Measurements from ENCODE around the gene FRK. TPM values are rescaled to one million over a fixed set of nuclear protein-coding genes. Genes with fewer than 3 reads are reported as not detected.
"Not testable (repeated sequence)": the region's sequence is repeated elsewhere in the genome, so short reads cannot be mapped to it uniquely, and the experiment has no call there.

Gene FRK
- total RNA-seq, 2 donors from 2014 or later, result 16.0 to 20.0 TPM

- Histone ChIP-seq H3K27me3 (replicated peaks; ENCODE audit: insufficient read depth) (no peaks in the 10 kb centered on the region), H3K36me3 (peaks cover 5% of the 10 kb centered on the region), H3K4me1 (ENCODE audit: control insufficient read depth in 1 of 2, low read depth in 2 of 2) (no peaks in the 10 kb centered on the region), H3K4me3 (no peak overlapping the region), H3K9me3 (no peaks in the 10 kb centered on the region), H3K27ac (no peak overlapping the region)
- DNase-seq (ENCODE audit: low spot score) (no peak), ATAC-seq (ENCODE audit: insufficient number of reproducible peaks, low FRiP score, low read depth) (no peak)
- TF ChIP-seq, protein P1, sequence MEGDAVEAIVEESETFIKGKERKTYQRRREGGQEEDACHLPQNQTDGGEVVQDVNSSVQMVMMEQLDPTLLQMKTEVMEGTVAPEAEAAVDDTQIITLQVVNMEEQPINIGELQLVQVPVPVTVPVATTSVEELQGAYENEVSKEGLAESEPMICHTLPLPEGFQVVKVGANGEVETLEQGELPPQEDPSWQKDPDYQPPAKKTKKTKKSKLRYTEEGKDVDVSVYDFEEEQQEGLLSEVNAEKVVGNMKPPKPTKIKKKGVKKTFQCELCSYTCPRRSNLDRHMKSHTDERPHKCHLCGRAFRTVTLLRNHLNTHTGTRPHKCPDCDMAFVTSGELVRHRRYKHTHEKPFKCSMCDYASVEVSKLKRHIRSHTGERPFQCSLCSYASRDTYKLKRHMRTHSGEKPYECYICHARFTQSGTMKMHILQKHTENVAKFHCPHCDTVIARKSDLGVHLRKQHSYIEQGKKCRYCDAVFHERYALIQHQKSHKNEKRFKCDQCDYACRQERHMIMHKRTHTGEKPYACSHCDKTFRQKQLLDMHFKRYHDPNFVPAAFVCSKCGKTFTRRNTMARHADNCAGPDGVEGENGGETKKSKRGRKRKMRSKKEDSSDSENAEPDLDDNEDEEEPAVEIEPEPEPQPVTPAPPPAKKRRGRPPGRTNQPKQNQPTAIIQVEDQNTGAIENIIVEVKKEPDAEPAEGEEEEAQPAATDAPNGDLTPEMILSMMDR (IDR thresholded peaks at IDR 0.05), result no peak
These were observed 112.6 kb downstream of the FRK start for GRCh38 chr6:115947966-115948541.

DNA sequence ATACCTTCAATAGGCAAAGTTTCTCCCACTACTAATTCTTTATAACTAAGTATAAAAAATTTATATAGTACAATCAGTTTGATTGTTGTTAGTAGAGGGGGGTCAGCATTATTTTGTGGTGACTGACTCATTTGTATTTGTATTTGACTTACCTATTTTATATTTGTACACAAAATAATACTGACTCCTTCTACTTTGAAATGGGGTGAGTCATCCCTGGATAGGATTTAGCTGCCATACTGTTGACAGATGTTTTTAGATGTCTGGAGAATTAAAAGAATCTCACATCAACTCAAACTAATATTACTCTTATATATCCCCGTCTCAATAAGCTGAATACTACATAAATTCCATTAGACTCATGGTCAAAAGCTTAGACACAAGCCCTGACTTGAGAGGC is 114.9 kb downstream of the FRK start:
- H3K27ac ChIP-seq, result no peak overlapping the region
- H3K9me3 ChIP-seq, result no peaks in the 10 kb centered on the region
- peaks cover 11% of the 10 kb centered on the region for H3K36me3 ChIP-seq
- H3K4me3 ChIP-seq, result no peak overlapping the region
- DNase-seq (ENCODE audit: low spot score), result no peak
- no peaks in the 10 kb centered on the region for H3K4me1 ChIP-seq (ENCODE audit: control insufficient read depth in 1 of 2, low read depth in 2 of 2)
- TF ChIP-seq, protein P1 (IDR thresholded peaks at IDR 0.05), result no peak
- no peak for ATAC-seq (ENCODE audit: insufficient number of reproducible peaks, low FRiP score, low read depth)
- H3K27me3 ChIP-seq (replicated peaks; ENCODE audit: insufficient read depth), result no peaks in the 10 kb centered on the region

GRCh38 chr6:115945306-115945705 is 115.4 kb downstream of the FRK start:
- Histone ChIP-seq H3K36me3 (peaks cover 11% of the 10 kb centered on the region), H3K4me3 (no peak overlapping the region), H3K4me1 (ENCODE audit: control insufficient read depth in 1 of 2, low read depth in 2 of 2) (no peaks in the 10 kb centered on the region), H3K9me3 (no peaks in the 10 kb centered on the region), H3K27me3 (replicated peaks; ENCODE audit: insufficient read depth) (no peaks in the 10 kb centered on the region), H3K27ac (no peak overlapping the region)
- ATAC-seq (ENCODE audit: insufficient number of reproducible peaks, low FRiP score, low read depth) (no peak), DNase-seq (ENCODE audit: low spot score) (no peak)
- TF ChIP-seq, protein P1 (IDR thresholded peaks at IDR 0.05), result no peak

DNA sequence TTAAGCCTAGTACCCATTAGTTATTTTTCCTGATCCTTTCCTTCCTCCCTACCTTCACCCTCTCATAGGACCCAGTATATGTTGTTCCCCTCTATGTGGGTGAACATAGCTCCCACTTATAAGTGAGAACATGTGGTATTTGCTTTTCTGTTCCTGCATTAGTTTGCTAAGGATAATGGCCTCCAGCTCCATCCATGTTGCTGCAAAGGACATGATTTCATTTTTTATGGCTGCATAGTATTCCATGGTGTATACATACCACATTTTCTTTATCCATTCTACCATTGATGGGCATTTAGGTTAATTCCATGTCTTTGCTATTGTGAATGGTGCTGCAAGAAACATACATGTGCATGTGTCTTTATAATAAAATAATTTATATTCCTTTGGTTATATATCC is 115.9 kb downstream of the FRK start:
- not testable (repeated sequence) for H3K4me3 ChIP-seq; H3K27ac ChIP-seq; ATAC-seq (ENCODE audit: insufficient number of reproducible peaks, low FRiP score, low read depth); H3K4me1 ChIP-seq (ENCODE audit: control insufficient read depth in 1 of 2, low read depth in 2 of 2); H3K27me3 ChIP-seq (replicated peaks; ENCODE audit: insufficient read depth); H3K9me3 ChIP-seq; DNase-seq (ENCODE audit: low spot score)
- peaks cover 11% of the 10 kb centered on the region for H3K36me3 ChIP-seq

GRCh38 chr6:115937502-115937901 is 123.2 kb downstream of the FRK start:
- ATAC-seq (ENCODE audit: insufficient number of reproducible peaks, low FRiP score, low read depth); H3K9me3 ChIP-seq; H3K4me3 ChIP-seq; DNase-seq (ENCODE audit: low spot score); H3K36me3 ChIP-seq; H3K27me3 ChIP-seq (replicated peaks; ENCODE audit: insufficient read depth); H3K27ac ChIP-seq: not testable (repeated sequence)
- H3K4me1 ChIP-seq (ENCODE audit: control insufficient read depth in 1 of 2, low read depth in 2 of 2), result peaks cover 24 to 25% of the 10 kb centered on the region in 2 donors

- TF ChIP-seq, protein P1 (IDR thresholded peaks at IDR 0.05), result no peak
- DNase-seq (ENCODE audit: low spot score) (no peak), ATAC-seq (ENCODE audit: insufficient number of reproducible peaks, low FRiP score, low read depth) (no peak)
- Histone ChIP-seq H3K36me3 (no peaks in the 10 kb centered on the region), H3K4me3 (no peak overlapping the region), H3K27ac (peak overlapping the region; percentile 82 to 93), H3K27me3 (replicated peaks; ENCODE audit: insufficient read depth) (no peaks in the 10 kb centered on the region), H3K9me3 (no peaks in the 10 kb centered on the region), H3K4me1 (ENCODE audit: control insufficient read depth in 1 of 2, low read depth in 2 of 2) (peaks cover 24 to 26% of the 10 kb centered on the region in 2 donors)
These were observed 125.3 kb downstream of the FRK start for GRCh38 chr6:115935361-115935760.
